Adrenal gland (tissue), 5 donors: Measurements from ENCODE around the gene CARD10.

Source experiments
- POLR2A ChIP-seq, 2 donors: fragments of 450-650 bp; IDR thresholded peaks; one replicate each; pipeline ENCODE4 v1.6.1; 2017; ENCODE audit warnings: antibody characterized with exemption in 2 of 2, mild to moderate bottlenecking in 2 of 2, moderate library complexity in 1 of 2
- TF ChIP-seq, protein P1 (sequence below), 6 experiments: fragments of 450-650 bp in 4 of 6; fragments of 200-600 bp in 2 of 6; sonication (generic) in 1 of 6; IDR thresholded peaks; 1 replicate in 5 of 6; 2 replicates in 1 of 6; pipeline versions ENCODE4 v1.5.1 to v1.8.0; 2016 to 2021; ENCODE audit warnings: antibody characterized with exemption in 6 of 6, mild to moderate bottlenecking in 2 of 6, moderate library complexity in 1 of 6
- donor health status: DM: no; HTN: no; CAD: no.

DNA sequence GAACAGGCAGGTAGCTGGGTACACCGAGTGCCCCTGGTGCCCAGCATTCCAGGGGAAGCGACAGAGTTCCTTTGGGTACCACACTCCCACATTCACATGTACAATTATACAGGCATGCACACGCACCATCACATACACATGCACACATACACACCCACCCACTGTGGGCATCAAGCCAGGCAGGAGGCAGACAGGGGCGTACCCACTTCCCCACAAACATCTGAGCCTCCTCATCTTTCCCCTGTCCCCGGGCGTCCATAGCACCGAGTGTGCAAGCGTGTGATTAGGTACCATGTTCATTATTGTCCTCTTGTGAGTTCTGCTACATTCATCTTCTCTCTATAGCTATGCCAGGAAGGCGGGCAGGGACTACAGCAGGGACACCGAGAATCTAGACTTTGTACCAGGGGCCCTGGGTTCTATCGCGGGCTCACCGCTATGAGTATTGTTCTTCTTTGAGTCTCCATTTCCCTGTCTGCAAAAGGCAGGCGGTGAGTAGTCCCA, 2.1 kb upstream of the CARD10 start:
- TF ChIP-seq, protein P1, sequence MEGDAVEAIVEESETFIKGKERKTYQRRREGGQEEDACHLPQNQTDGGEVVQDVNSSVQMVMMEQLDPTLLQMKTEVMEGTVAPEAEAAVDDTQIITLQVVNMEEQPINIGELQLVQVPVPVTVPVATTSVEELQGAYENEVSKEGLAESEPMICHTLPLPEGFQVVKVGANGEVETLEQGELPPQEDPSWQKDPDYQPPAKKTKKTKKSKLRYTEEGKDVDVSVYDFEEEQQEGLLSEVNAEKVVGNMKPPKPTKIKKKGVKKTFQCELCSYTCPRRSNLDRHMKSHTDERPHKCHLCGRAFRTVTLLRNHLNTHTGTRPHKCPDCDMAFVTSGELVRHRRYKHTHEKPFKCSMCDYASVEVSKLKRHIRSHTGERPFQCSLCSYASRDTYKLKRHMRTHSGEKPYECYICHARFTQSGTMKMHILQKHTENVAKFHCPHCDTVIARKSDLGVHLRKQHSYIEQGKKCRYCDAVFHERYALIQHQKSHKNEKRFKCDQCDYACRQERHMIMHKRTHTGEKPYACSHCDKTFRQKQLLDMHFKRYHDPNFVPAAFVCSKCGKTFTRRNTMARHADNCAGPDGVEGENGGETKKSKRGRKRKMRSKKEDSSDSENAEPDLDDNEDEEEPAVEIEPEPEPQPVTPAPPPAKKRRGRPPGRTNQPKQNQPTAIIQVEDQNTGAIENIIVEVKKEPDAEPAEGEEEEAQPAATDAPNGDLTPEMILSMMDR (IDR thresholded peaks at IDR 0.05): no peak
- no peak for TF ChIP-seq POLR2A (IDR thresholded peaks at IDR 0.05)
